ENCODE results near the gene MCM3AP. TPM values are rescaled to one million over a fixed set of nuclear protein-coding genes. Genes with fewer than 3 reads are reported as not detected.
"Not testable (repeated sequence)": the region's sequence is repeated elsewhere in the genome, so short reads cannot be mapped to it uniquely, and the experiment has no call there.

MCM3AP gene
- total RNA-seq, 2 experiments from 2014 or later = 94.3 to 96.5 TPM

DNA sequence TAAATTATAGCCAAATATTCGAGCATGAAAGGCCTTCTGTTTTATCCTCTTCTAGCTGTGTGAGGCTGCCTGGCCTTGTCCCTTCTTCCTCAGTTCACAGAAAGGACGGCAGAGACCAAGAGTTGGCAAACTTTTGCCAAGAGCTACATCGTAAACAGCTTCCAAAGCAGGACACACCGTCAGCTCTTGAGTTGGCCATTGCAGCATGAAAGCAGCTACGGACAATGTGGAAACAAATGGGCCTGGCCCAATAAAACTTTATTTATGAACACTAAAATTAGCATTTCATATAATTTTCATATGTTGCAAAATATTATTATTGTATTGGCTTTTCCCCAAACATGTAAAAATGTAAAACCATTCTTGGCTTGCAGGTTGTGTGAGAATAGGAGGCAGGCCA lies 27.5 kb upstream of the MCM3AP start:
- Mint-ChIP-seq H3K4me3 (no peak overlapping the region), H3K4me1 (ENCODE audit: low read depth) (no peaks in the 10 kb centered on the region), H3K9me3 (no peaks in the 10 kb centered on the region), H3K27ac (no peak overlapping the region), H3K36me3 (ENCODE audit: low read depth) (no peaks in the 10 kb centered on the region), H3K27me3 (no peaks in the 10 kb centered on the region)
- DNase-seq (no peak), ATAC-seq (ENCODE audit: poor library complexity) (no peak)
- Histone ChIP-seq H3K9me3 (ENCODE audit: control insufficient read depth in 1 of 2, insufficient read depth in 1 of 2, low read length in 2 of 2) (peaks cover 0 to 3% of the 10 kb centered on the region in 2 experiments), H3K27me3 (ENCODE audit: control insufficient read depth in 1 of 2, insufficient read depth in 2 of 2, low read length in 2 of 2) (no peaks in the 10 kb centered on the region), H3K4me1 (ENCODE audit: insufficient read depth, low read length) (no peaks in the 10 kb centered on the region), H3K36me3 (ENCODE audit: insufficient read depth, low read length) (no peaks in the 10 kb centered on the region), H3K4me3 (ENCODE audit: low read length) (no peak overlapping the region), H3K27ac (ENCODE audit: low read depth in 1 of 2, low read length in 2 of 2) (no peak overlapping the region)
- ChIA-PET POLR2A (no interaction called here), CTCF (no interaction called here)
- intact Hi-C loops (cut with DNase I, micrococcal nuclease) = no loop called here
- TF ChIP-seq, protein P1, sequence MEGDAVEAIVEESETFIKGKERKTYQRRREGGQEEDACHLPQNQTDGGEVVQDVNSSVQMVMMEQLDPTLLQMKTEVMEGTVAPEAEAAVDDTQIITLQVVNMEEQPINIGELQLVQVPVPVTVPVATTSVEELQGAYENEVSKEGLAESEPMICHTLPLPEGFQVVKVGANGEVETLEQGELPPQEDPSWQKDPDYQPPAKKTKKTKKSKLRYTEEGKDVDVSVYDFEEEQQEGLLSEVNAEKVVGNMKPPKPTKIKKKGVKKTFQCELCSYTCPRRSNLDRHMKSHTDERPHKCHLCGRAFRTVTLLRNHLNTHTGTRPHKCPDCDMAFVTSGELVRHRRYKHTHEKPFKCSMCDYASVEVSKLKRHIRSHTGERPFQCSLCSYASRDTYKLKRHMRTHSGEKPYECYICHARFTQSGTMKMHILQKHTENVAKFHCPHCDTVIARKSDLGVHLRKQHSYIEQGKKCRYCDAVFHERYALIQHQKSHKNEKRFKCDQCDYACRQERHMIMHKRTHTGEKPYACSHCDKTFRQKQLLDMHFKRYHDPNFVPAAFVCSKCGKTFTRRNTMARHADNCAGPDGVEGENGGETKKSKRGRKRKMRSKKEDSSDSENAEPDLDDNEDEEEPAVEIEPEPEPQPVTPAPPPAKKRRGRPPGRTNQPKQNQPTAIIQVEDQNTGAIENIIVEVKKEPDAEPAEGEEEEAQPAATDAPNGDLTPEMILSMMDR (IDR thresholded peaks at IDR 0.05) = no peak

DNA sequence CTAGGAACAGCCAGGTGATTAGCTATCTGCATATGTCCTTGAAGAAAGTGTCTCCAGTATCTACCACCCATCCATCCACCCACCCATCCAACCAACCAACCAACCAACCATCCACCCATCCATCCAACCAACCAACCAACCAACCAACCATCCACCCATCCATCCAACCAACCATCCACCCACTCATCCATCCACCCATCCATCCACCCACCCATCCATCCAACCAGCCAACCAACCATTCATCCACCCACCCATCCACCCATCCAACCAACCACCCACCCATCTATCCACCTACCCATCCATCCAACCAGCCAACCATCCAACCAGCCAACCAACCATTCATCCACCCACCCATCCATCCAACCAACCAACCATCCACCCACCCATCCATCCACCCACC lies 26.2 kb upstream of the MCM3AP start:
- TF ChIP-seq, protein P1 (IDR thresholded peaks at IDR 0.05) = no peak
- Mint-ChIP-seq H3K27me3 (no peaks in the 10 kb centered on the region), H3K27ac (no peak overlapping the region), H3K4me3 (no peak overlapping the region), H3K36me3 (ENCODE audit: low read depth) (peaks cover 4% of the 10 kb centered on the region), H3K4me1 (ENCODE audit: low read depth) (no peaks in the 10 kb centered on the region), H3K9me3 (no peaks in the 10 kb centered on the region)
- no peak for ATAC-seq (ENCODE audit: poor library complexity)
- Histone ChIP-seq H3K27me3 (ENCODE audit: control insufficient read depth in 1 of 2, insufficient read depth in 2 of 2, low read length in 2 of 2) (no peaks in the 10 kb centered on the region), H3K27ac (ENCODE audit: low read depth in 1 of 2, low read length in 2 of 2) (no peak overlapping the region), H3K4me3 (ENCODE audit: low read length) (no peak overlapping the region), H3K4me1 (ENCODE audit: insufficient read depth, low read length) (no peaks in the 10 kb centered on the region), H3K36me3 (ENCODE audit: insufficient read depth, low read length) (no peaks in the 10 kb centered on the region), H3K9me3 (ENCODE audit: control insufficient read depth in 1 of 2, insufficient read depth in 1 of 2, low read length in 2 of 2) (peaks cover 0 to 3% of the 10 kb centered on the region in 2 experiments)
- POLR2A ChIA-PET = no interaction called here
- intact Hi-C loops (cut with DNase I, micrococcal nuclease) = no loop called here
- no peak for DNase-seq
- CTCF ChIA-PET = no interaction called here

- CTCF ChIA-PET; ATAC-seq (ENCODE audit: poor library complexity); H3K4me3 Mint-ChIP-seq; H3K36me3 Mint-ChIP-seq (ENCODE audit: low read depth); H3K4me3 ChIP-seq (ENCODE audit: low read length); intact Hi-C loops (cut with DNase I, micrococcal nuclease); H3K27me3 Mint-ChIP-seq; H3K27me3 ChIP-seq (ENCODE audit: control insufficient read depth in 1 of 2, insufficient read depth in 2 of 2, low read length in 2 of 2); H3K36me3 ChIP-seq (ENCODE audit: insufficient read depth, low read length); H3K4me1 Mint-ChIP-seq (ENCODE audit: low read depth); H3K4me1 ChIP-seq (ENCODE audit: insufficient read depth, low read length); H3K9me3 ChIP-seq (ENCODE audit: control insufficient read depth in 1 of 2, insufficient read depth in 1 of 2, low read length in 2 of 2); H3K9me3 Mint-ChIP-seq; DNase-seq; H3K27ac Mint-ChIP-seq; POLR2A ChIA-PET; H3K27ac ChIP-seq (ENCODE audit: low read depth in 1 of 2, low read length in 2 of 2): not testable (repeated sequence)
Measured at GRCh38 chr21:46310260-46310659, 24.8 kb upstream of the MCM3AP start.

DNA sequence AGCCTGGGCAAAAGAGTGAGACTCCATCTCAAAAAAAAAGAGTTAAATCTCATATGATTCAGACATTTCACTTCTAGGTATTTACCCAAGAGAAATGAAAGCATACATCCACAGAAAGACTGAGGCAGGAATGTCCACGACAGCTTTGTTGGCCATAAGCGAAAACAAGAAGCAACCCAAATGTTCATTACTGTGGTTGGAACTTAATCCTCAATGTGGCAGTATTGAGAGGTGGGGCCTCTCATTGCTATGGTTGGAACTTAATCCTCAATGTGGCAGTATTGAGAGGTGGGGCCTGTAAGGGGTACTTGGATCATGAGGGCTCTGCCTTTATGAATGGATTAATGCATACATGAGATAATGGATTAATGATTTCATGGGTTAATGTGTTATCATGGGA lies 23.0 kb upstream of the MCM3AP start:
- Histone ChIP-seq H3K4me3 (ENCODE audit: low read length) (no peak overlapping the region), H3K9me3 (ENCODE audit: control insufficient read depth in 1 of 2, insufficient read depth in 1 of 2, low read length in 2 of 2) (peaks cover 0 to 3% of the 10 kb centered on the region in 2 experiments), H3K27ac (ENCODE audit: low read depth in 1 of 2, low read length in 2 of 2) (no peak overlapping the region), H3K36me3 (ENCODE audit: insufficient read depth, low read length) (peaks cover 5% of the 10 kb centered on the region), H3K27me3 (ENCODE audit: control insufficient read depth in 1 of 2, insufficient read depth in 2 of 2, low read length in 2 of 2) (no peaks in the 10 kb centered on the region), H3K4me1 (ENCODE audit: insufficient read depth, low read length) (no peaks in the 10 kb centered on the region)
- Mint-ChIP-seq H3K27ac (no peak overlapping the region), H3K4me1 (ENCODE audit: low read depth) (no peaks in the 10 kb centered on the region), H3K27me3 (no peaks in the 10 kb centered on the region), H3K36me3 (ENCODE audit: low read depth) (peaks cover 10% of the 10 kb centered on the region), H3K4me3 (no peak overlapping the region), H3K9me3 (no peaks in the 10 kb centered on the region)
- intact Hi-C loops (cut with DNase I, micrococcal nuclease) = no loop called here
- DNase-seq (no peak), ATAC-seq (ENCODE audit: poor library complexity) (no peak)
- TF ChIP-seq, protein P1 (IDR thresholded peaks at IDR 0.05) = no peak
- ChIA-PET POLR2A (no interaction called here), CTCF (no interaction called here)

All from CD4-positive, alpha-beta T cell (primary cell).